ENCODE data around the gene UBAP2. TPM values are rescaled to one million over a fixed set of nuclear protein-coding genes. Genes with fewer than 3 reads are reported as not detected.
A peak's percentile ranks its signal among the peaks of the same experiment; 100 is the strongest.

UBAP2 gene
- polyA plus RNA-seq, 1 donor (not counting 4 experiments of a cell fraction or from before 2014, with no cell fraction given), result 16.3 TPM

DNA sequence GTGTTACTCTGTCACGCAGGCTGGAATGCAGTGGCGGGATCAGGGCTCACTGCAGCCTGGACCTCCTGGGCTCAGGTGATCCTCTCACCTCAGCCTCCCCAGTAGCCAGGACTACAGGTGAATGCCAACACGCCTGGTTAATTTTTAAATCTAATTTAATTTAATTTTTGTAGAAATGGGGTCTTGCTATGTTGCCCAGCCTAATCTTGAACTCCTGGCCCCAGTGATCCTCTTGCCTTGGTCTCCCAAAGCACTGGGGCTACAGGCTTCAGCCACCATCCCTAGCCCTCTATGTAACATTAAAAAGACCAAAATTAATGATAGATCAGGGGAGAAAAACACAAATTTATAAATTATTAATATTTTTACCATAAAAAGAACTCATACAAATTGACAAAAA, 11.3 kb upstream of the UBAP2 start:
- FAIRE-seq (no peak), DNase-seq (ENCODE audit: low read depth, low spot score) (no peak)
- Histone ChIP-seq H3K9me1 (ENCODE audit: control insufficient read depth, extremely low read depth, insufficient read depth, low read length) (no peaks in the 10 kb centered on the region), H2AFZ (ENCODE audit: control insufficient read depth, low read length) (no peak overlapping the region), H3K4me1 (ENCODE audit: control insufficient read depth, extremely low read depth, insufficient read depth, low read length) (no peaks in the 10 kb centered on the region), H3K79me2 (ENCODE audit: control insufficient read depth, insufficient read depth, low read length) (no peaks in the 10 kb centered on the region), H3K9ac (ENCODE audit: control insufficient read depth, extremely low read depth, insufficient read depth, low read length) (no peak overlapping the region), H3K27ac (ENCODE audit: control insufficient read depth, insufficient read depth, low read length) (no peak overlapping the region), H3K9me3 (ENCODE audit: control insufficient read depth, low read depth, low read length) (no peaks in the 10 kb centered on the region), H3K4me3 (ENCODE audit: control insufficient read depth in 2 of 3, extremely low read depth in 1 of 3, insufficient read depth in 2 of 3, low read depth in 1 of 3, low read length in 3 of 3) (no peak overlapping the region), H4K20me1 (ENCODE audit: control insufficient read depth, extremely low read depth, insufficient read depth, low read length) (no peaks in the 10 kb centered on the region), H3K27me3 (ENCODE audit: control insufficient read depth, extremely low read depth, insufficient read depth, low read length) (no peaks in the 10 kb centered on the region), H3K36me3 (ENCODE audit: control insufficient read depth in 2 of 2, extremely low read depth in 1 of 2, insufficient read depth in 2 of 2, low read length in 2 of 2) (no peaks in the 10 kb centered on the region), H3K4me2 (ENCODE audit: control insufficient read depth, extremely low read depth, insufficient read depth, low read depth, low read length) (no peak overlapping the region)
- TF ChIP-seq, protein P1, sequence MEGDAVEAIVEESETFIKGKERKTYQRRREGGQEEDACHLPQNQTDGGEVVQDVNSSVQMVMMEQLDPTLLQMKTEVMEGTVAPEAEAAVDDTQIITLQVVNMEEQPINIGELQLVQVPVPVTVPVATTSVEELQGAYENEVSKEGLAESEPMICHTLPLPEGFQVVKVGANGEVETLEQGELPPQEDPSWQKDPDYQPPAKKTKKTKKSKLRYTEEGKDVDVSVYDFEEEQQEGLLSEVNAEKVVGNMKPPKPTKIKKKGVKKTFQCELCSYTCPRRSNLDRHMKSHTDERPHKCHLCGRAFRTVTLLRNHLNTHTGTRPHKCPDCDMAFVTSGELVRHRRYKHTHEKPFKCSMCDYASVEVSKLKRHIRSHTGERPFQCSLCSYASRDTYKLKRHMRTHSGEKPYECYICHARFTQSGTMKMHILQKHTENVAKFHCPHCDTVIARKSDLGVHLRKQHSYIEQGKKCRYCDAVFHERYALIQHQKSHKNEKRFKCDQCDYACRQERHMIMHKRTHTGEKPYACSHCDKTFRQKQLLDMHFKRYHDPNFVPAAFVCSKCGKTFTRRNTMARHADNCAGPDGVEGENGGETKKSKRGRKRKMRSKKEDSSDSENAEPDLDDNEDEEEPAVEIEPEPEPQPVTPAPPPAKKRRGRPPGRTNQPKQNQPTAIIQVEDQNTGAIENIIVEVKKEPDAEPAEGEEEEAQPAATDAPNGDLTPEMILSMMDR (optimal IDR thresholded peaks at IDR 0.05 in 1 of 3, IDR thresholded peaks at IDR 0.05 in 1 of 3, conservative IDR thresholded peaks at IDR 0.05 in 1 of 3; ENCODE audit: extremely low read depth in 1 of 3, insufficient read depth in 2 of 3, low read length in 3 of 3), result no peak
- no peak for TF ChIP-seq EZH2 (IDR thresholded peaks at IDR 0.05; ENCODE audit: low read length)
- dilution Hi-C loops (cut with MboI; ENCODE audit: extremely low pct_ligation_motif_present, low sequenced_read_pairs), result no loop called here

DNA sequence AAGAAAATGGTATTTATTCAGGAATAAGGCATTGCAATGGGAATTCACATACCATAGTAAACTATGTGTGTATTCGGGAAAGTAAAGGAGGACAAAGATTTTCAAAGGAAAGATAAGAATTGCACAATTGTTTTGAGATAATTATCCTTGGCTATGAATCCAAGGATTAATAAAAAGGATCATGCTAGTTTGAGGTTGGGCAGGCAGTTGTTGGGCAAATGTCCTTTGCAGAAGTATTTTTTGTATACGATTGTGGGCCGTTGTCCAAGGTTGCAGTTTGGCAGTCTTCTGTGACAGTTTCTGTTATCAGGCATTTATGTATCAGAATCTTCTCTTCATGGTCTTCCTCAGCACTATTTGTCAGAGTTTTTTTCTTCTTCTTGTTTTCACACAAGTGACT, 10.6 kb upstream of the UBAP2 start:
- Histone ChIP-seq H4K20me1 (ENCODE audit: control insufficient read depth, extremely low read depth, insufficient read depth, low read length) (no peaks in the 10 kb centered on the region), H2AFZ (ENCODE audit: control insufficient read depth, low read length) (no peak overlapping the region), H3K4me2 (ENCODE audit: control insufficient read depth, extremely low read depth, insufficient read depth, low read depth, low read length) (no peak overlapping the region), H3K27ac (ENCODE audit: control insufficient read depth, insufficient read depth, low read length) (no peak overlapping the region), H3K79me2 (ENCODE audit: control insufficient read depth, insufficient read depth, low read length) (no peaks in the 10 kb centered on the region), H3K36me3 (ENCODE audit: control insufficient read depth in 2 of 2, extremely low read depth in 1 of 2, insufficient read depth in 2 of 2, low read length in 2 of 2) (no peaks in the 10 kb centered on the region), H3K4me1 (ENCODE audit: control insufficient read depth, extremely low read depth, insufficient read depth, low read length) (no peaks in the 10 kb centered on the region), H3K9me3 (ENCODE audit: control insufficient read depth, low read depth, low read length) (no peaks in the 10 kb centered on the region), H3K9ac (ENCODE audit: control insufficient read depth, extremely low read depth, insufficient read depth, low read length) (no peak overlapping the region), H3K4me3 (ENCODE audit: control insufficient read depth in 2 of 3, extremely low read depth in 1 of 3, insufficient read depth in 2 of 3, low read depth in 1 of 3, low read length in 3 of 3) (no peak overlapping the region), H3K27me3 (ENCODE audit: control insufficient read depth, extremely low read depth, insufficient read depth, low read length) (no peaks in the 10 kb centered on the region), H3K9me1 (ENCODE audit: control insufficient read depth, extremely low read depth, insufficient read depth, low read length) (no peaks in the 10 kb centered on the region)
- TF ChIP-seq, protein P1 (optimal IDR thresholded peaks at IDR 0.05 in 1 of 3, IDR thresholded peaks at IDR 0.05 in 1 of 3, conservative IDR thresholded peaks at IDR 0.05 in 1 of 3; ENCODE audit: extremely low read depth in 1 of 3, insufficient read depth in 2 of 3, low read length in 3 of 3), result no peak
- no peak for TF ChIP-seq EZH2 (IDR thresholded peaks at IDR 0.05; ENCODE audit: low read length)
- dilution Hi-C loops (cut with MboI; ENCODE audit: extremely low pct_ligation_motif_present, low sequenced_read_pairs), result no loop called here
- FAIRE-seq (peak; percentile 57), DNase-seq (ENCODE audit: low read depth, low spot score) (no peak)
